Measurements from ENCODE around the gene TDRD7.
"Not testable (repeated sequence)": the region's sequence is repeated elsewhere in the genome, so short reads cannot be mapped to it uniquely, and the experiment has no call there.

GRCh38 chr9:97497558-97498375, 85.9 kb downstream of the TDRD7 start:
- TF ChIP-seq CTCF (conservative IDR thresholded peaks at IDR 0.05 in 1 of 2, IDR thresholded peaks at IDR 0.05 in 1 of 2; ENCODE audit: extremely low read depth in 1 of 2, insufficient read depth in 1 of 2, low read depth in 1 of 2, low read length in 2 of 2); EZH2 (IDR thresholded peaks at IDR 0.05; ENCODE audit: borderline replicate concordance, low read length): not testable (repeated sequence)

Data from mammary epithelial cell (primary cell).